Peyer's patch (tissue), 4 donors: ENCODE measurements around the gene CEP78. TPM values are rescaled to one million over a fixed set of nuclear protein-coding genes. Genes with fewer than 3 reads are reported as not detected.

ENCODE experiments used
- DNase-seq, 3 donors: peaks; one replicate each; pipeline ENCODE4 v3.0.0-alpha.2; 2017 to 2019
- H3K27ac ChIP-seq, 4 donors: fragments of 200-600 bp; sonication (generic); one replicate each; pipeline ENCODE4 v1.5.1; 2016 to 2019
- H3K27me3 ChIP-seq, 2 donors: fragments of 200-600 bp; sonication (generic); one replicate each; pipeline ENCODE4 v1.5.1; 2019
- H3K36me3 ChIP-seq, 3 donors: fragments of 200-600 bp; sonication (generic); one replicate each; pipeline ENCODE4 v1.5.1; 2016 to 2019
- H3K4me1 ChIP-seq, 4 donors: fragments of 200-600 bp; sonication (generic); one replicate each; pipeline ENCODE4 v1.5.1; 2016 to 2019
- H3K4me3 ChIP-seq, 4 donors: fragments of 200-600 bp; sonication (generic); 1 replicate in 3 of 4; 2 replicates in 1 of 4; pipeline ENCODE4 v1.5.1; 2016 to 2019; ENCODE audit warnings: mild to moderate bottlenecking in 1 of 4
- H3K9me3 ChIP-seq, 4 donors: fragments of 200-600 bp; sonication (generic); one replicate each; pipeline ENCODE4 v1.5.1; 2016 to 2019; ENCODE audit warnings: mild to moderate bottlenecking in 1 of 4
- POLR2A ChIP-seq, 2 donors: fragments of 450-650 bp; IDR thresholded peaks; one replicate each; pipeline ENCODE4 v1.5.1; 2017; ENCODE audit warnings: antibody characterized with exemption in 2 of 2, mild to moderate bottlenecking in 2 of 2, moderate library complexity in 2 of 2
- total RNA-seq, 4 donors: library from RNA; depleted of rRNA; stranded (reverse); fragments of >200 nt; gene quantifications; one replicate each; pipeline ENCODE4 v1.1.0, GENCODE V29; 2016
- TF ChIP-seq, protein P1 (sequence below), 6 experiments: fragments of 450-650 bp in 4 of 6; fragments of 200-600 bp in 2 of 6; sonication (generic) in 1 of 6; IDR thresholded peaks; one replicate each; pipeline ENCODE4 v1.5.1; 2017 to 2019; ENCODE audit warnings: antibody characterized with exemption in 6 of 6, mild to moderate bottlenecking in 3 of 6, moderate library complexity in 1 of 6

Gene CEP78
- total RNA-seq, 4 donors from 2014 or later: 5.4 to 19.0 (median 6.5) TPM

DNA sequence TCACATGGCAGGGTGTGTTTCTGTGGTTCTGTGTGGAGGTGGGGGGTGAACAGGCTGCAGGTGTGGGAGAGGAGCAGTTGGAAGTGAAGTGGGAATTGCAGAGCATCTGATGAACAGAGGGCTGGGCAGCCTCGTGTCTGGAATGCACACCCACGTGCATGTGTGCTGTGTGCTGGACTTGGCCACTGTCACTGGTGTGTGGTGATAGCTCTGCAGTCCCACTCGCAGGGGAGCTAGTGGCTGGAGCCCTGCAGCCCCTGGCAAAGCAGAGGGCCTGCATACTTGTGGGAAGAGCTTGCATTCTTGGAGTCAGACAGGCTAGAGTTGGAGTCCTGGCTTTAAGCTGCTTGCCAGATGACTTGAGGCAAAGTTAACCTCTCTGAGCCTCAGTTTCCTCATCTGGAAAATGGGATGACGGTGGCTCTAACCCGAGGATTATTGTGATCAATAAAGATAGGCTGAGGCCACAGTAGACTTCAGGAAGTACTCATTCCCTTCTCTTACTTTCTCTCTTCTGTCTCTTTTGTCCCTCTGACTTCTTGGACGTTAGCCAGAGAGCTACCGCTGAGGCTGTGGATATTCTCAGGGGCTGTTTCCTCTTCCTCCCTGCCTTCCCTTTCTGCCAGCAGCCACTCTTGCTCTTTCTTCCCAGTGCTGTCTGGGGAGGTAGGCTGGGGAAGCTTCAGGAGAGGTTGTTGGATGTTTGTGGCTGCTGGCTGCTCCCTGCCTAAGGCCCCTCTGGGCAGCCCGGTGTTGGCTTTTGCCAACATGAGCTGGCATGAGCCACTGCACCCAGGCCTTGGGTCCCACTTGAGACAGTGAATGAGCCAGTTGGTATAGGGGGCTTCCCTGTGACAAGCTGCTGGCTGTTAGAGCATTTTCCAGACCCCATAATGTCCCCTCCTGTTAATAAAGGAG lies 79.3 kb downstream of the CEP78 start:
- DNase-seq: no peak
- Histone ChIP-seq H3K27me3 (no peaks in the 10 kb centered on the region), H3K4me3 (no peak overlapping the region), H3K27ac (no peak overlapping the region), H3K36me3 (no peaks in the 10 kb centered on the region), H3K9me3 (no peaks in the 10 kb centered on the region), H3K4me1 (no peaks in the 10 kb centered on the region)
- TF ChIP-seq, protein P1, sequence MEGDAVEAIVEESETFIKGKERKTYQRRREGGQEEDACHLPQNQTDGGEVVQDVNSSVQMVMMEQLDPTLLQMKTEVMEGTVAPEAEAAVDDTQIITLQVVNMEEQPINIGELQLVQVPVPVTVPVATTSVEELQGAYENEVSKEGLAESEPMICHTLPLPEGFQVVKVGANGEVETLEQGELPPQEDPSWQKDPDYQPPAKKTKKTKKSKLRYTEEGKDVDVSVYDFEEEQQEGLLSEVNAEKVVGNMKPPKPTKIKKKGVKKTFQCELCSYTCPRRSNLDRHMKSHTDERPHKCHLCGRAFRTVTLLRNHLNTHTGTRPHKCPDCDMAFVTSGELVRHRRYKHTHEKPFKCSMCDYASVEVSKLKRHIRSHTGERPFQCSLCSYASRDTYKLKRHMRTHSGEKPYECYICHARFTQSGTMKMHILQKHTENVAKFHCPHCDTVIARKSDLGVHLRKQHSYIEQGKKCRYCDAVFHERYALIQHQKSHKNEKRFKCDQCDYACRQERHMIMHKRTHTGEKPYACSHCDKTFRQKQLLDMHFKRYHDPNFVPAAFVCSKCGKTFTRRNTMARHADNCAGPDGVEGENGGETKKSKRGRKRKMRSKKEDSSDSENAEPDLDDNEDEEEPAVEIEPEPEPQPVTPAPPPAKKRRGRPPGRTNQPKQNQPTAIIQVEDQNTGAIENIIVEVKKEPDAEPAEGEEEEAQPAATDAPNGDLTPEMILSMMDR (IDR thresholded peaks at IDR 0.05): no peak
- TF ChIP-seq POLR2A (IDR thresholded peaks at IDR 0.05): no peak

DNA sequence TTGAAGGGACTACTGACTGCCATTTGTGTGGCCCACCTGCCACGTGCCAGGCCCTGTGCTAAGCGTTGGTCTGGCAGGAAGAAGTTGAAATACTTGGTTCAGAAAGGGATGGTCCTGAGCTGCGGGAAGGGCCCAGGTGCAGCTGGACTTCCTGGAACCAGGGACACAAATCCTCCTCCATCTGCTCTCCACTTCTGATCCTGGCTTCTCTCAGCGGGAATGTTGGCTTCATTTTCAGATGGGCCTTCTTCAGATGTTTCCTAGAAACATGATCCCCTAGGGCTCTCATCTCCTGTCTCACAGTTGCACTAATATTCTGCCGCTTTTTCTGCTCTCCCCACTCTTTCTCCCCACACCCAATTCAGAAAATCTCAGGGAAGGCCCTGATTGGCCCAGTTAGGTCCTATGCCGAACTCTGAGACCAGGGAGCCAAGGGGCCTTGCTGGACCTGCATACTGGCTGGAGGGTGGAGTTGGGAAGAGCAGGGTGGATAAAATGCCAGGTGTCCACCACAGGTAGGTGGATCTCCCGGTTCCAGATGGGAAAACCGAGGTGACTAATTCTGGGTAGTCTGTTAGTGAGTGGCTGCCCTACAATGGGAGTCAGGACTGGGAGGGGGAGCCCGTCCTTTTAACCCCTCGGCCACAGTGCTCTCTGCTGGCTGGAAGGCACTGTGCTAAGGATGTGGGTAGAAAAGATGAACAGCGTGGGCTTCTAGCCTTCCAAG lies 80.5 kb downstream of the CEP78 start:
- H3K27me3 ChIP-seq: no peaks in the 10 kb centered on the region
- no peaks in the 10 kb centered on the region for H3K36me3 ChIP-seq
- no peak for TF ChIP-seq POLR2A (IDR thresholded peaks at IDR 0.05)
- TF ChIP-seq, protein P1 (IDR thresholded peaks at IDR 0.05): no peak

DNA sequence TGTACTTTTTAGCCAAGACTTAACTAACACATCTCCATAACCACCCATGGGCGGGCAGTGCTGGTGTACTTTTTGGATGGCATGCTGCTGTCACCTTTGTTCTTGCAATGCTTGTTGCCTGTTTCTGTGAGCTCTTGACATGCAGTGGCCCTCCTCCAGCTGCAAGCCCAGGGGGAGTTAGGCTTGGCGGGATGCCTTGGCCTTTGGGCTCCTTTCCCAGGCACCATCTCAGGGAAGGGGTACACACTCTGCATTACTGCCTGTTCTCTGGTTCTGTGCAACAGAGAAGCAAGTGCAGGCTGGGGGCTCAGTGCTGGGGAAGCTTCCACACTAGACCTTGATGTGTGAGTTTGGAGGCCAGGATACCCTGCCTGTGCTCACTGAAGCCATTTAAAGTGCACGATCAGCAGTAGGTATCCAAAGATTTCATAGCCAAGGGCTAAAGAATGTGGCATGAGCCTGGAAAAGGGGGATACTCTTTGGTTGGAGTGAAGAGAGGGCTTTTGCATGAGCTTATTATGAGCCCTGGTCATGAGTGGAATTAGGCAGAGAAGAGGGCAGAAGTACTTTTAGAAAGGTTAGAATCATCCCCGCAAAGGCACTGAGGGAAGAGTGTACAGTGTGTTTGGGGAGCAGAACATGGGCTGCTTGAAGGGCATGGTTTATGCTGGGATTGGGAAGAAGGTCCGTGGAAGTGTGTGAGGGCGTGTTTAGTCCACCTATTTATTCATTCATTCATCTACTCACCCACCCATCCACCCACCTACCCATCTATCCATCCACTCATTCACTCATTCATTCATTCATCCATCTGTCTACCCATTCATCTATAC lies 83.5 kb downstream of the CEP78 start:
- Histone ChIP-seq H3K36me3 (no peaks in the 10 kb centered on the region), H3K27me3 (no peaks in the 10 kb centered on the region), H3K4me3 (no peak overlapping the region), H3K9me3 (no peaks in the 10 kb centered on the region), H3K27ac (no peak overlapping the region), H3K4me1 (no peaks in the 10 kb centered on the region)
- TF ChIP-seq, protein P1 (IDR thresholded peaks at IDR 0.05): no peak
- TF ChIP-seq POLR2A (IDR thresholded peaks at IDR 0.05): no peak
- DNase-seq: no peak

More for the DNA sequence above, 80.5 kb downstream of the CEP78 start:
- Histone ChIP-seq H3K9me3 (no peaks in the 10 kb centered on the region), H3K4me3 (no peak overlapping the region), H3K4me1 (no peaks in the 10 kb centered on the region), H3K27ac (no peak overlapping the region)
- no peak for DNase-seq

DNA sequence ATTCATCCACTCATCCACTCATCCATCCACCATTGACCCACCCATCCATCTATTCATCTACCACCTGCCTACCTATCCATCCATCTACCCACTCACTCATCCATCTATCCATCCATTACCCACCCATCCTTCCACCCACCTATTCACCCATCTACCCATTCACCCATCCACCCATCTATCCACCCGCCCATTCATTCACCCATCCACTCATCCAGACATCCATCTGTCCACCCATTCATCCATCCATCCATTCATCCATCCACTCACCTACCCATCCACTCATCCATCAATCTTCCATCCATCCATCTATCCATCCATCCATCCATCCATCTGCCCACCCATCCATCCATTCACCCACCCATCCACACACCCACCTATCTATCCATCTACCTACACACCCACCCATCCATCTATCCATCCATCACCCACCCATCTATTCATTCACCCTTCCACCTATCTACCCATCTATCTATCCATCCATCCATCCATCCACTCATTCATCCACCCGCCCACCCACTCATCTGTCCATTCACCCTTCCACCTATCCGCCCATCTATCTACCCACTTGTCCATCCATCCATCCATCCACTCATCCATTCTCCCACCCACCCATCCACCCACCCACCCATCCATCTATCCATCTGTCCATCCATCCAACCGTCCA lies 84.3 kb downstream of the CEP78 start:
- H3K9me3 ChIP-seq: no peaks in the 10 kb centered on the region
- no peak overlapping the region for H3K4me3 ChIP-seq
- no peaks in the 10 kb centered on the region for H3K27me3 ChIP-seq
- no peak overlapping the region for H3K27ac ChIP-seq
- TF ChIP-seq, protein P1 (IDR thresholded peaks at IDR 0.05): no peak
- no peak for TF ChIP-seq POLR2A (IDR thresholded peaks at IDR 0.05)
- H3K36me3 ChIP-seq: no peaks in the 10 kb centered on the region
- DNase-seq: no peak
- no peaks in the 10 kb centered on the region for H3K4me1 ChIP-seq
